Stimulated activated CD8-positive, alpha-beta memory T cell treated with anti-CD3 and anti-CD28 coated beads, Interleukin-15, amount 100 ng/mL, for 1 hour (primary cell): ENCODE measurements around the gene FGFBP2.
"Not testable (repeated sequence)": the region's sequence is repeated elsewhere in the genome, so short reads cannot be mapped to it uniquely, and the experiment has no call there.

ENCODE experiments used
- DNase-seq: peaks from one replicate; pipeline ENCODE4 v3.0.0-alpha.2; 2020; ENCODE audit warnings: low read depth

FGFBP2 gene

DNA sequence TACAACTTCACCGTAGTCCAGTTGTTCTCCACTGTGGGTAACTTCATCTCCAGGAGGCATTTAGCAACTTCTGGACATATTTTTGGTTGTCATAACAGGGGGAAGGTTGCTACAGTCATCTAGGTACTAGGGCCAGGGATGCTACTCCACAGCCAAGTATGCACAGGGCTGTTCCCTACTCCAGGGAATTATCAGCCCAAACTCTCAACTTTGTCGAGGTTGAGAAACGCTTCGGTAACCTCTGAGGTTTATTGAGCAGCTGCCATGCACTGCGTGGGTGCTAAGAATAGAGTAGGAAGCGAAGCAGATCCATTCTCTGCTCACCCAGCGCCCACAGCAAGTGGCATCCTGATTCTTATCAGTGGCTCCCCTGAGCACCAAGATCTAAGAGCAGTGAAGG, 32.7 kb downstream of the FGFBP2 start:
- no peak for DNase-seq

DNA sequence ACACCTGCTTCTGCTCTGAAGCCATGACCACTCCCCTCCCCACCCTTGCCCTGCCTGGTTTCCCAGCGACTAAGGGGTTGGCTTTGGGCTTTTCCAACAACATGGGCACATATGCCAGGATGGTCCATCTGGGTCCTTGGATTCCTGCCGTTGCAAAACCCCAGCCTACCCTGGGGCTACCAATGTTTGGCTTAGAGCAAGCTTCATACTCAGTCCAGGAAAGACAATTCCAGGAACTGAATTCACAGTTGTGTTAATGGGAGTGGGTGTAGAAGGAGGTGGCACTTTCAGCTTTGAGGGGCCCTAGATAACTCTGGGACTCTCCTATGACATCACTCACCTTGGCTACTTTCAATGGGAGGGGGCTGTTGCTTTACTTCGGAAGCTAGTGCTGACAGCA, 33.4 kb downstream of the FGFBP2 start:
- no peak for DNase-seq

DNA sequence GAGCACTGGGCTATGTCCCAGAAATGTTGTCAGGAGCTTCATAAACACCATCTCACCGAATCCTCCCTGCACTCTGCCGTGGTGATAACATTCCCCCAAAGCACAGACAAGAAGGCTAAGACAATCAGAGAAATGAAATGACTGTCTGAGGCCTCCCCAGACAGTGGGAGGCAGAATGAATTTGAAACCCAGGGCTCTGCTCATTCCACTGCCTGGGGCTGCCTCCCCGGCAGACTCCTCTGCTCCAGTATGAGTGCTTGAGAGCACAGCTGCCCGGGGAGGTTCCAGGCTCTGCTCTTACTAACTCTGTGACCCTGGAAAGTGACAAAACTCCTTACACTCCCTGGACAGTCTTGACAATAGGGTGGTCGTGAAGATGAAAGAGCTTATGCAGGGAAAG, 34.1 kb downstream of the FGFBP2 start:
- DNase-seq, result no peak

DNA sequence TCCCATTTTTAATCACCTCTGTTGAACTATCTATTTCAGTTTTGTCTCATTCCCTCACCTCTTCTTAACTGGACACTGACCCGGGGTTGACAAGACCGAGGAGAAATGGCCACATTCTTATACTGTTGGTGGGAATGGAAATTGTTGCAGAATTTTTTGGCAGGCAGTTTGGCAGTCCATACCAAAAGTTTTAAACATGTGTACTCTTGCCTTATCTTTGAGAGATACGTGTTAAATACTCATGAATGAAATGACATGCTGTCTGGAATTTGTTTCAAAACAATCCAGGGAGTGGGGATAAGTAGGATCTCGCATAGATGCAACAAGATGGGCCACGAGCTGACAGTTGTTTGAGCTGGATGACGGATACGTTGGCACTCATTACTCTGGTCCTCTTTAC, 36.5 kb downstream of the FGFBP2 start:
- DNase-seq, result no peak

DNA sequence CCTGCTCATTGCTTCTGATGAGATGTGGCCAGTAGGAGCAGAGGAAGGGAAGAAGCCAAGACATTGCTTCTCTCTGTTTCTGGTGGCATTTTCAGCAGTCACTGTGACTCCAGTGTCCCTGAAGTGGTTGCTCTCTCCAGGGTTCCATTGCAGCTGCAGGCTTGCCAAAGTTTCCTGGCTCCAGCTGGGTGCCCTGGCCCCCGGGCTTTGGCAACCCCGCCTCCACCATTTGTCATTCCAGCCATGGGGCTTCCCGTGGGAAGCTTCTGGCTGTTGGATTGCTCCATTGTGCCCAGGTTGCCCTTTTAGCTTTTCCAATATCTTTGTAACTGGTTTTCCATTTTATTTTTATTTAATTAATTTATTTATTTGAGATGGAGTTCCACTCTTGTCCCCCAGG, 37.1 kb downstream of the FGFBP2 start:
- no peak for DNase-seq

DNA sequence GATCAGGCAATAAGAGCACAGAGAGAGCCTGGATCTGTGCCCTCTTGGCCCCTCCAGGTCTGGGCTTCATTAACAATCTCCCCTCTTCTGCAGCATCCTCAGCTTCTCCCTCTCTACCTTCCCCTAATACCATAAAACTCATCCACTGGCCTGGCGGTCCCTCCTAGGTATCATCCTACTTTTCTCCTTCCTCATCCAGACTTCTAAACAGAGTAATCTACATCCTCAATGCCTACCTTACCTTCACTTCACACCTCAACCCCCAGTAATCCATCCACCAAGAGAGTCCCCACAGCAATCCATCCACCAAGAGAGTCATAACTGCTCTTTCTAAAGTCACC, 41.4 kb downstream of the FGFBP2 start:
- DNase-seq, result no peak

DNA sequence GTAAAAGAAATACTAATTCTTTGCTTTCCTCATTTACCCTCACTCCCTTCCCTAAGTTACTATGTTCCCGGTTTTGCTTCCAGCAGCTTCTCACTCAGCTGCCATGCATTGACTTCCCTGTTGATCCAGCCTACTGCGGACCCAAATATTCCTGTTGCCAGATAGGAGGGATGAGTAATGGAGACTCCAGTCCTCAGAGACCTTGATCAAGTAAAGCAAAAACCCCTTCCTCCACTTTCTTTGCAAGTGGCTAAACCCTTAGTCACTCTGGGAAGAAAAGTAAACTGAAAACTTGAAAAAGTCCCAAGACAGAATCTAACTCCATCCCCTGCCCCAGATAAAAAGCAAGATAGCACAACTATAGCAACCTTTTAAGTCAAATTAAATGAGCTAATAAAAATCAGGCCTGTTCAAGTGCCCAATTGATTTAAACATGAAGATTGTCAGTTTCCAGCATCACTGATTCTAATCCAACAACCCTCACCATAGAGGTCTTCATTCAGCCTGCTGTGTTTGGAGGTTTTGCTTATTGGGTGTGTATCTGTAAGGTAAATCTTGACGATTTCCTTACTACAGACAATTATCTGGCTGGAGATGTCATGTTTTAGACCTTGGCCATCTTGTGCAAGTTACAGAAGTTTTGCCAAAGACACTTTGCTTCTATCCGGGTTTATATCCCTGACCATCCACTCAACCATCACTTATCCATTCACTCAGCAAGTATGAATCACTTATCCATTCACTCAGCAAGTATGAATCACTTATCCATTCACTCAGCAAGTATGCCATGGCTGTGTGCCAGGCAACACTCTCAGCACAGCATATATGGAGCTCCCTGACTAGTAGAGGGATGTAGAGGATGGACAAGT, 42.0 kb downstream of the FGFBP2 start:
- DNase-seq, result no peak

DNA sequence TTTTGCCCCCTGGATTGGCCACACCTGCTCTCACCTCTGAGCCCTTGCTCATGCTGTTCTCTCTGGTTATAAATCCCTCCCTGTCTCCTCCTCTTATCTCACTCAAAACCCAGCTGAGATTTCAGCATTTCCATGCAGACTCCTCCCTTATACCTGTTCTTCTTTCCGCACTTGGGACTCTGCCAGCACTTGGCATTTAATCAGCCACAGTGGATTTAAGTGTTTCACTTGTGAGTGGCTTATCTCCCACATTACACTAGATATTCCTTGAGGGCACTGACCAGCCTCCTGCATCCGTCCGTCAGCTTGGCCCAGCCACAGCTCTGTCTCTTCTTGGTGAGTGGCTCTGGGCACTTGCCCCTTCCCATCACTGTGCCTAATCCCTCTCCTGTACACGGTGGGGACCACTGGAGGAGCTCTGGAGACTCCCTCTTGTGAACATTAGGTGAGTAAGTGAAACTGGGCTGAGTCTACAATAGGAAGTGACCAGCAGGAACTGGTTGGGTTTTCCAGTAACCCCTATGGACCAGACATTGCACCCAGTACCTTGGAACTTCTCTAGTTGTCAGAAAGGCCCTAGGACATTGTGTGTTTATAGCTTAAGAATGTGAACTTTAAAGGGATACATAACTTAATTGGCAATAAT, 44.4 kb downstream of the FGFBP2 start:
- no peak for DNase-seq

DNA sequence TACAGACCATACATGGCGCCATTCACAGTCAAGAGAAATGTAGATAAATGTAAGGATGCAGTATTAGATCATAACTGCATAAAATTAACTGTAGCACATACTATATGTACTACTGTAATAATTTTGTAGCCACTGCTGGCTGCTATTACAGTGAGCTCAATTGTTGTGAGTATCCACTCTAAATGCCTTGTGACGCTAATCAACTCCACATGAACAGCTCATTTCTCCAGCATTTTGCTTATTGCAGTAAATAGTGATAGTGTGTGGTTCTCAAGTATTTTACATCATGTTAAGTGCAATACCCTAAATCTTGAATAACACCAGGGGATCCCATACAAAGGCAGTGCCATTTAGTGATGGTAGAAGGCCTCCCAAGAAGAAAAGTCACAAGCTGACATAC, 45.7 kb downstream of the FGFBP2 start:
- DNase-seq, result no peak

DNA sequence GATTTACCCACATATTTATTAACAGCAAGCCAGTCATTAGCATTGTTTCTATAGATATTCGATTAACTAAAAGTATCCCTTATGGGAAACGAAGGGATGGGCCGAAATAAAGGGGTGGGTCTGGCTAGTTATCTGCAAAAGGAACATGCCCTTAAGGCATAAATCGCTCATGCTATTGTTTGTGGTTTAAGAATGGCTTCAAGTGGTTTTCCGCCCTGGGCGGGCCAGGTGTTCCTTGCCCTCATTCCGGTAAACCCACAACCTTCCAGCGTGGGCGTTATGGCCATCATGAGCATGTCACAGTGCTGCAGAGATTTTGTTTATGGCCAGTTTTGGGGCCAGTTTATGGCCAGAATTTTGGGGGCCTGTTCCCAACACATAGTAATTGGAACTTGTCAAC, 46.6 kb downstream of the FGFBP2 start:
- not testable (repeated sequence) for DNase-seq

DNA sequence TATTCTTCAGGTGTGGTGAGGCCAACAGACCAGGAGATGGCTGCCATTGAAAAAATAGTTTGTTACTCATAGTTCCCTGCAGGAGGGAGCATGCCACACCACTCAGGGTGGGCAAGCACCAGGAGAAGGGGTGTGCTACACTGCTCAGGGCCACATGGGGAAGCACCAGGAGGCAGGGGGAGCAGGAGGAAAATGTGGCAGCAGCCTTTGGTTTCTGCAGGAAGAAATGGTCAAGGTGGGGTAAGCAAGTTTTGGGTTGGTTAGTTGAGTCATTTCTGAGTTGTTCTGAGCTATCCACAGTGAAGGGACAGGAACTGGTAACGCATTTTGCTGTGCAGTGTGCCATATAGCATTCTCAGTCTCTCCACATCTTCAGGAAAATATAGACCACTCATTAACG, 48.2 kb downstream of the FGFBP2 start:
- no peak for DNase-seq

DNA sequence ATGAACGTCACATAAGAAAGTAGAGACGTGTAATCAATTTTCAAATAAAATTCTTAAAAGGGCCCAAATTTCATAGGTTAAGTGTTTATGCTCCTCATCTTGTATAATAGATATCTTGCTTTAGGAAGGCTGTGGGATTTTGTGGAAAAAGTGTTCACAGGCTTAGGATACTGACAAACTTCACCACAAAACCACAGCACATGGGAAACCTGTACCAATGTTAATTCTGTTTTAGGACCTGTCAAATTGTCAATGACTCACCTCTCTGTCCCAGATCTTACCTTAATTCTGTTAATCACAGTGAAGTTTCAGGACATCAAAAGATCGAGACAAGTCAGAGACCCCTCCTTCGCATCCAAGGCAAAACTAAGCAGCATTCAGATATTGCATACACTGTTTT, 48.7 kb downstream of the FGFBP2 start:
- no peak for DNase-seq

DNA sequence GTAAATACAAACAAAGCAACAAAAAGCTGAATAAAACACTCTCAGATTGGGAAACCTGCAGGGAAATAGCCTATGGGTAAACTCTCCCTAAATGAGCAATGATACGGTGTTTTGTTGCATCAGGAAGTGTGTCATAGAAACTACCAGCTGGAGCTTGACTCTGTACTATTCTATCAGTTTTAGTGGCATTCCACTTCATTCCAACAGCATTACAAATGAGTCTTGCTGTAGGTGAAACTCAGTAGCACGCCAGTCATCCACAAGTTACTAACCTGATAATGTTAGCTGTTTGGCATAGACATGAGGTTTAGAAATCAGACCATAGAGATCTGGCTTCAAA, 49.4 kb downstream of the FGFBP2 start:
- no peak for DNase-seq

DNA sequence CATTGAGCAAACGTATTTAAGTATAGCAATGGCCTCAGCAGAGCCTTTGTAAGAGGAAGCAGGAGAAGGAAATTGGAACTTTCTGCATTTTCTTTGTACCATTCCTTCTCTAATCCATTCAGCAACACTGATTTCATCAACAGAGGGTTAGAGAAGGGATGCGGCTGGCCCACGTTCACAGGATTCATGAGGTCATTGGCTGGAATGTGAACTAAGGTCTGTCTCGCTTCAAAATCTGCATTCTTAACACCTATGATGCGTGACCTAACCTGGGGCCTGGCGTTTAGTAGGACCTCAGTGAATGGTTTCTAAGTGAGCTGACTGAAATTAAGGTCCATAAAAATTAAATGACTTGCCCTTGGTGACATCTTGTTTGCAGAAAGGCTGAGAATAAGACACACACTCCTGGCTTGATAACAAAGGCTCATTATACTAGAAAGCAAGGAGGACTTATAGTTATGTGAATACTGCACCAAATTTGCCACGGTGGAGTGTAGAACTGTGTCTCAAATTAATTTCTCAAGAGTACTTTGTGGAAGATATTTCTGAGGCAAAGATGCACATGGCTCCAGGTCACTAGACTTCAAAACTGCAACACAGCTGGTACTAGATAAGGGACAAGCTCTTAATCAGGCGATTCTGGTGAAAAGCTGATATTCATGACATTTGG, 49.9 kb downstream of the FGFBP2 start:
- no peak for DNase-seq

DNA sequence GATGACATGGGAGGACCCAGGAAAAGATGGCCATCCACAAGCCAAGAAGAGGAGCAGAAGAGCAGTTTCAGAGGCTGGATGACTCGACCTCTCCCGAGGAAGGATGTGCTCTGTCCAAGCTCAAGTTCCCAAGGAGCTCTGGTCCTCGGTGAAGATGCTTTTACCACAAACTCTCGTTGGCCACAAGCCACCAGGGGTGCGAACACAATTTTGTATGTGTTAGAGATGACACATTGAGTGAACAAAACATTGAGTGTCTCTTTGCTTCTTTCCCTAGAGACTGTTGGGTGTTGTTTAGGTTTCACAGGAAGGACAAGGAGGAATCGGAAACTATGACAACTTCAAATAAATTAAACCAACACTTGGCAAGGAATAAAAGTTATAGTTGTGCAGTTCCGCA, 50.7 kb downstream of the FGFBP2 start:
- DNase-seq, result no peak
